H1 (cell line): ENCODE results near the gene FOXP2. TPM values are rescaled to one million over a fixed set of nuclear protein-coding genes. Genes with fewer than 3 reads are reported as not detected.

Source experiments
- CEBPB ChIP-seq: IDR thresholded peaks from 2 replicates; pipeline ENCODE4 v1.6.1; 2012; ENCODE audit warnings: low read depth, low read length
- NRF1 ChIP-seq: IDR thresholded peaks from 2 replicates; pipeline ENCODE4 v1.6.1; 2011; ENCODE audit warnings: mild to moderate bottlenecking, low read depth, low read length, improper control_type of control experiment
- POLR2AphosphoS5 ChIP-seq: IDR thresholded peaks from 2 replicates; pipeline ENCODE4 v1.6.1; 2011; ENCODE audit warnings: low read depth, low read length
- SAP30 ChIP-seq: fragments of 300-600 bp; sonication (generic); IDR thresholded peaks from 2 replicates; pipeline ENCODE4 v1.7.1; 2012; ENCODE audit warnings: low read length, moderate library complexity, mild to moderate bottlenecking, inconsistent platforms; ENCODE audit not compliant: insufficient read depth, insufficient replicate concordance
- SIRT6 ChIP-seq: IDR thresholded peaks from one replicate; pipeline ENCODE4 v1.7.1; 2012; ENCODE audit warnings: low read length, inconsistent platforms
- TCF12 ChIP-seq: IDR thresholded peaks from 2 replicates; pipeline ENCODE4 v1.6.1; 2011; ENCODE audit warnings: low read depth, mild to moderate bottlenecking, low read length
- TEAD4 ChIP-seq: IDR thresholded peaks from 2 replicates; pipeline ENCODE4 v1.6.1; 2012; ENCODE audit warnings: low read depth, low read length, inconsistent platforms, mixed read lengths
- polyA plus RNA-seq, 7 experiments: library from polyadenylated mRNA; depleted of rRNA in 3 of 7; stranded (reverse) in 5 of 7; unstranded in 2 of 7; fragments of >200 nt in 5 of 7; fragments of 200-250 nt in 2 of 7; gene quantifications; 1 replicate in 5 of 7; 2 replicates in 1 of 7; 4 replicates in 1 of 7; pipeline versions ENCODE4 v1.2.1 to v1.2.3, GENCODE V29; 2011 to 2013; ENCODE audit warnings: missing spikeins in 2 of 7, mixed read lengths in 2 of 7
- total RNA-seq: library from RNA; stranded (reverse); fragmentation: NEBNext Ultra II Directional; extraction: Animal tissue kit (Norgen Biotek cat#: 25700); gene quantifications from 2 replicates; pipeline ENCODE4 v1.2.1, GENCODE V29; 2021

The FOXP2 gene
- total and polyA plus RNA-seq, 2 of the 8 experiments (the other 6 are each of a cell fraction or from before 2014, with no cell fraction given), result 0.09 to 0.43 TPM

GRCh38 chr7:114487174-114487573, 72.6 kb downstream of the FOXP2 start (continued):
- TF ChIP-seq POLR2AphosphoS5, result no peak
- TF ChIP-seq NRF1, result no peak
- TF ChIP-seq TEAD4, result no peak
- TF ChIP-seq CEBPB, result no peak
- no peak for TF ChIP-seq SIRT6
- TF ChIP-seq SAP30, result no peak
- no peak for TF ChIP-seq TCF12
